VCaP (cell line): ENCODE measurements around the gene TFF1.

Experiments
- H3K27ac ChIP-seq: fragments of 450-650 bp; 2 replicates; pipeline ENCODE4 v1.5.1; 2017
- TF ChIP-seq, protein P1 (sequence below): fragments of 450-650 bp; conservative IDR thresholded peaks from 2 replicates; pipeline ENCODE4 v1.5.1; 2017; ENCODE audit warnings: mild to moderate bottlenecking, moderate library complexity

The TFF1 gene

DNA sequence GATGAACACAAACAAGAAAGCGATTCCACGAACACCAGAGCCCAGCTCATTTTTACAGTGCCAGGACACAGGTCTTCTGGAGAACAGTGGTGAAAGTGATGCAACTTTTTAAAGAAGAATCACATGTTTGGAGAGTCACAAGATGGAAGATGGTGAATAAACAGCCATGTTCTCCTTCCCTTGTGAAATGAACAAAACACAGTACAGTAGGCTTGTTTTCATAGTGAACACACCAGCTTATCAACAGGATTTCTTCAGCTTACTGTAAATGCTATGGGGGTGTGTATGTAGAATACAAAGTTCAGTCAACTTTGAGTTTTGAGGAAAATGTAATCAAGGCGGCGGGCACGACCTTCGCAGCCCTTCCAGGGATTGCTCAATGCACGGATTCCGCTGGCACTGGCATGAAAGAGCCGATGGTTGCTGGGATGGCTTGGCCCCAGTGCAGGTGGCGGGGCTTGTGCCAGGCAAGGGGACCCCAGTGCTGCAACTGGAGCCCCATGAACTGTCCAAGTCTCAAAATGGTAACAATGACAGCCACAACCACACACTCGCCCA is 19.8 kb upstream of the TFF1 start:
- H3K27ac ChIP-seq, result no peak overlapping the region
- TF ChIP-seq, protein P1, sequence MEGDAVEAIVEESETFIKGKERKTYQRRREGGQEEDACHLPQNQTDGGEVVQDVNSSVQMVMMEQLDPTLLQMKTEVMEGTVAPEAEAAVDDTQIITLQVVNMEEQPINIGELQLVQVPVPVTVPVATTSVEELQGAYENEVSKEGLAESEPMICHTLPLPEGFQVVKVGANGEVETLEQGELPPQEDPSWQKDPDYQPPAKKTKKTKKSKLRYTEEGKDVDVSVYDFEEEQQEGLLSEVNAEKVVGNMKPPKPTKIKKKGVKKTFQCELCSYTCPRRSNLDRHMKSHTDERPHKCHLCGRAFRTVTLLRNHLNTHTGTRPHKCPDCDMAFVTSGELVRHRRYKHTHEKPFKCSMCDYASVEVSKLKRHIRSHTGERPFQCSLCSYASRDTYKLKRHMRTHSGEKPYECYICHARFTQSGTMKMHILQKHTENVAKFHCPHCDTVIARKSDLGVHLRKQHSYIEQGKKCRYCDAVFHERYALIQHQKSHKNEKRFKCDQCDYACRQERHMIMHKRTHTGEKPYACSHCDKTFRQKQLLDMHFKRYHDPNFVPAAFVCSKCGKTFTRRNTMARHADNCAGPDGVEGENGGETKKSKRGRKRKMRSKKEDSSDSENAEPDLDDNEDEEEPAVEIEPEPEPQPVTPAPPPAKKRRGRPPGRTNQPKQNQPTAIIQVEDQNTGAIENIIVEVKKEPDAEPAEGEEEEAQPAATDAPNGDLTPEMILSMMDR, result no peak

DNA sequence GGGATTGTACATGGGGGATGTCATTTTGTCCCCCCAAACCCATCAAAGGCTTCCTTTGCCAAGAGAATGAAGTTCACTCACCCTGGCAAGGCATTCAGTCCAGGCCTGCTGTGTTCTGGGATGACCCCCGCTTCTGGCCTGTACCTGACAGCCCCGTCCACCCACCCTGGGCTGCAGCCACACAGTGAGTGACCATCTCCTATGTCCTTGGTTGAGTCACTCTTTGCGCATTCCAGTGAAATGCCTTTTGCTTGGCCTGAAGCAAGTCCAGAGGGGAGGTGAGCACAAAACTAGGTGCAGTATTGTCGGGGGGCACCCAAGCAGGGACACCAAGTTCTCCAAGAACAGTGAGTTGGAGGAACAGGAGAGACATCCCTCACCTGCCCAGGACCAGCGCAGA is 19.3 kb upstream of the TFF1 start:
- TF ChIP-seq, protein P1, result no peak
- no peak overlapping the region for H3K27ac ChIP-seq

DNA sequence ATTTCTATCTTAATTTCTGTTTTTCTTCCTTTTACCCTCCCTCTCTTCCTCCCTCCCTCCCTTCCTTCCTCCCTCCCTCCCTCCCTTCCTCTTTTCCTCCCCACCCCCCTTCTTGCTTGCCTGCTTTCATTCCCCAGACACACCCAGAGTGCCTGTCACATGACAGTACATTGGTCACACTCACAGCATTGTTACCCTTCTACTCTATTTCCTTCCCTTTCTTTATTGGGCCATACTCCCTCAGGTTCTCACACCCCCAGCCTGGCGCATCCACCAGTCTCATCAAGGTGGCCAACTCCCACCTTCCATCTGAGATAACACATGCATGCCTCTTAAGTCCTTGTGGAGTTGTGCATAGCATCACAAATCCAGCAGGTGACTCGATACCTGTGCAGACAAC is 18.7 kb upstream of the TFF1 start:
- H3K27ac ChIP-seq, result no peak overlapping the region
- TF ChIP-seq, protein P1, result no peak

DNA sequence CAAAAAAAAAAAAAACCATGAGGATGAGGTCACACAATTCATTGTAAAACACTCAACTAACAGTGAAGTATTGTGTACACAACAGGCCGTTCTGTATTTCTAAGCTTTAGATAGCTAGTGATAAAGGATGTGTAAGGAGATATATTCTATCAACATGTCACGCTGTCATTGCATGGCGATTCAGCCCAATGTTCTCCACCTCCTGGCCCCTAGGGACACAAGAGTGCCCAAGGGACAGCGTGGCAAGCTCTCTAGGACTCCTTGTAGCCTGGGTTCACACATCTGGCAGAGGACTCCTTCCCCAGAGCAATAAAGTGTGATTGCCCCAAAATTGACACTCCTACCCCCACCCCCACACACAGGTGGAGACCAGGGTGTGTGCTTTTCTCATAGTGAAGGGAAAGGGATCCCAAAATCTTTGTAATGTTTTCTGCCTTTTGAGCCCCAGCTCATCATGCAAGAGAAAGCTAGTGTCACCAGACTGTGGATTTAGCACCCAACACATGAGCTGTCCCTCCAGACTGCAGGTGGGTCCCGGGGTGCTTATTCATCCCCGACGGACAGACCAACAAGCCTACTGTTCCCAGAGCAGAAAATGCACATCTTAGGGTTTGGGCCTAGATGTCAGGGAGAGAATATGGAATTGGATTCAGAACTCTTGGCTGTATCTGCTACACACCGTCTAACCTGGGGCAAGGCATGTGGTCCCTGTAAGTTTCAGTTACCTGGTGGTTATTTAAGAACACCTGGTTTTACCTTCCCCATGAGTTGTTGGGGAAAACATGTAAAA is 18.0 kb upstream of the TFF1 start:
- TF ChIP-seq, protein P1, result peak; percentile 41
- H3K27ac ChIP-seq, result peak overlapping the region; percentile 51

DNA sequence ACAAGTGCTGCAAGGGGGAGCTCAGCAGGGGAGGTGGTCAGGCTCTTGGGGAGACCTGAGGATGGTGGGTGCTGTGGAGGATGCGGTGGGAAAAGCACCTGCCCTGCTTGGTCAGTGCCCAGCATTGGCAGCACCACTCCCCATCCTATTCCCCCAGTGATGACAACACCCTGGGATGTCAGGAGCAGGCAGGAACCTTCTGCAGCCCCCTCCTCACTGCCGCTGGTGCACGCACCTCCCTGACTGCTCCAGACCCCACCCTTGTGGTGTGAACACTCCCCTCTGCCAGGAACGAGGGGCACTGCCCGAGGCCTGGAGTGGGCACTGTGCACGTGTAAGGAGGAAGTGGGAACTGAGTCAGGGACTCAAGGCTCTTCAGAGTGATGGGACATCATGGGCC is 17.0 kb upstream of the TFF1 start:
- TF ChIP-seq, protein P1, result no peak

DNA sequence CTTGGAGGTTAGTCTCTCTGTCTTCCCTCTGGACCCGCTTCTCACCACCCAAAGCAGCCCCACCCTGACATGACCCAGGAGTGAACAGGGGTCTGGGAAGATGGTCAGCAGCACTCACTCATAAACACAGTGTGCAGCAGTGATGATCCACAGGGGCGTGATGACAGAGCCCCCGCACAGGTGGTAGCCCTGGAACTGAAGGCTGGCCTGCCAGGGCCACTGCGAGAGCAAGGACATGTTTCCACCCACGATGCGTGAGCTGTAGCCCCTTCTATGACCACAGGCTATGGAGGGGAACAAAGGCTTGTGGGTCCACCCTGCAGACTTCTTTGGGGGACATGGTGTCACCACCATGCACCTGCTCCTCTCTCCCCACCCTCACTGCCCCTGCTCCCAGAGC is 16.6 kb upstream of the TFF1 start:
- no peak overlapping the region for H3K27ac ChIP-seq
- TF ChIP-seq, protein P1, result no peak

More for the DNA sequence above, 17.0 kb upstream of the TFF1 start:
- H3K27ac ChIP-seq, result peak overlapping the region; percentile 51; the same call in 1 of the 2 replicates

DNA sequence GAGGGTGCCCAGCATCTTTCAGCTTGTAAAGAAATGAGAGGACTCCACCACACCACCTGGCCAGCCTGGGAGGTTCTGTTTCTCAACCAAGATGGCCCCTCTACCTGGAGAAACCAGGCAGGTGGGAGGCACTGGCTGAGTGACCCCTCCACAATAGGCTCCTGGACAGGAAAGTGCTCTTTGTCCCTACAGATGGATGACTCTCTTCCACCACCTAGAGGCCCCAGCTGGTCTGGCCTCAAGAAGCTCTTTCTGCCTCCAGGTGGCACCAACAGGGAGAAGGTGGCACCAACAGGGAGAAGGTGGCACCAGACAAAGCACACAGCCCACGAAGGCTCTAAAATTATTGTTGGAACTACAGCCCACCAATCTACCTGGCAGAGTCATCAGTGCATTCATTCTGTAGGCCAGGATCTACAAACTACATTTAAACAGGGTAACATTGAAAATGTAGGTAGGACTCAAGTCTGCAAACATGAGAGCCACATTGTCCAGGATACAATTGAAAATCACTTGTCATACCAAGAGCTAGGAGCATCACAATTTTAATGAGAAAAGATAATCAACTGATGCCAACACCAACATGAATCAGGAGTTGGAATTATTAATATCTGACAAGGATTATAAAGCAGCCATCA is 15.1 kb upstream of the TFF1 start:
- no peak overlapping the region for H3K27ac ChIP-seq
- TF ChIP-seq, protein P1, result peak; percentile 80
